Colonic mucosa (tissue), 4 donors: ENCODE data around the gene LYRM4. TPM values are rescaled to one million over a fixed set of nuclear protein-coding genes. Genes with fewer than 3 reads are reported as not detected.

Source experiments
- DNase-seq: peaks from one replicate; pipeline ENCODE4 v3.0.0-alpha.2; 2020
- H3K27ac ChIP-seq: fragments of 200-600 bp; one replicate; pipeline ENCODE4 v1.8.0; 2021
- H3K27me3 ChIP-seq: fragments of 200-600 bp; one replicate; pipeline ENCODE4 v1.8.0; 2021
- H3K36me3 ChIP-seq: fragments of 200-600 bp; one replicate; pipeline ENCODE4 v1.8.0; 2021
- H3K4me1 ChIP-seq: fragments of 200-600 bp; one replicate; pipeline ENCODE4 v1.8.0; 2021; ENCODE audit warnings: mild to moderate bottlenecking
- H3K4me3 ChIP-seq: fragments of 200-600 bp; one replicate; pipeline ENCODE4 v1.8.0; 2021
- H3K9ac ChIP-seq, 2 donors: one replicate each; pipeline ENCODE4 v1.7.0; 2013; ENCODE audit warnings: control low read depth in 2 of 2, low read depth in 2 of 2, low read length in 2 of 2
- H3K9me3 ChIP-seq: fragments of 200-600 bp; one replicate; pipeline ENCODE4 v1.8.0; 2021
- intact Hi-C: fragments of 100-400 bp; cut with DNase I; formaldehyde crosslinking; loops from one replicate; pipeline ENCODE4 v1.14.1; 2022
- total RNA-seq, 2 donors: library from RNA; stranded (reverse); fragmentation: NEBNext Ultra II Directional in 1 of 2; extraction: Animal tissue kit (Norgen Biotek cat#: 25700) in 1 of 2; gene quantifications; one replicate each; pipeline ENCODE4 v1.2.1, GENCODE V29; 2021
- TF ChIP-seq, protein P1 (sequence below): fragments of 200-600 bp; IDR thresholded peaks from one replicate; pipeline ENCODE4 v1.8.0; 2022; ENCODE audit warnings: antibody characterized with exemption, mild to moderate bottlenecking
- donor health status: healthy.
- donor health status: DM: no; HTN: no; CAD: no.
- donor health status: DM: no; HTN: no; CAD: no.

The LYRM4 gene
- total RNA-seq, 2 donors from 2014 or later: 14.0 to 17.4 TPM

- Histone ChIP-seq H3K4me3 (no peak overlapping the region), H3K27me3 (no peaks in the 10 kb centered on the region), H3K36me3 (no peaks in the 10 kb centered on the region), H3K4me1 (no peaks in the 10 kb centered on the region), H3K9me3 (no peaks in the 10 kb centered on the region), H3K27ac (no peak overlapping the region), H3K9ac (no peak overlapping the region)
- no peak for DNase-seq
- intact Hi-C loops: no loop called here
- TF ChIP-seq, protein P1, sequence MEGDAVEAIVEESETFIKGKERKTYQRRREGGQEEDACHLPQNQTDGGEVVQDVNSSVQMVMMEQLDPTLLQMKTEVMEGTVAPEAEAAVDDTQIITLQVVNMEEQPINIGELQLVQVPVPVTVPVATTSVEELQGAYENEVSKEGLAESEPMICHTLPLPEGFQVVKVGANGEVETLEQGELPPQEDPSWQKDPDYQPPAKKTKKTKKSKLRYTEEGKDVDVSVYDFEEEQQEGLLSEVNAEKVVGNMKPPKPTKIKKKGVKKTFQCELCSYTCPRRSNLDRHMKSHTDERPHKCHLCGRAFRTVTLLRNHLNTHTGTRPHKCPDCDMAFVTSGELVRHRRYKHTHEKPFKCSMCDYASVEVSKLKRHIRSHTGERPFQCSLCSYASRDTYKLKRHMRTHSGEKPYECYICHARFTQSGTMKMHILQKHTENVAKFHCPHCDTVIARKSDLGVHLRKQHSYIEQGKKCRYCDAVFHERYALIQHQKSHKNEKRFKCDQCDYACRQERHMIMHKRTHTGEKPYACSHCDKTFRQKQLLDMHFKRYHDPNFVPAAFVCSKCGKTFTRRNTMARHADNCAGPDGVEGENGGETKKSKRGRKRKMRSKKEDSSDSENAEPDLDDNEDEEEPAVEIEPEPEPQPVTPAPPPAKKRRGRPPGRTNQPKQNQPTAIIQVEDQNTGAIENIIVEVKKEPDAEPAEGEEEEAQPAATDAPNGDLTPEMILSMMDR: no peak
Measured at GRCh38 chr6:5206920-5207561, 53.7 kb downstream of the LYRM4 start.

GRCh38 chr6:5205877-5206850 is 54.6 kb downstream of the LYRM4 start:
- no peaks in the 10 kb centered on the region for H3K4me1 ChIP-seq
- no peaks in the 10 kb centered on the region for H3K27me3 ChIP-seq
- TF ChIP-seq, protein P1: no peak
- no peaks in the 10 kb centered on the region for H3K9me3 ChIP-seq
- peak; percentile 19 for DNase-seq
- H3K36me3 ChIP-seq: no peaks in the 10 kb centered on the region
- no peak overlapping the region for H3K4me3 ChIP-seq
- no peak overlapping the region for H3K9ac ChIP-seq
- intact Hi-C loops: no loop called here
- H3K27ac ChIP-seq: peak overlapping the region; percentile 29

- Histone ChIP-seq H3K9me3 (no peaks in the 10 kb centered on the region), H3K27me3 (no peaks in the 10 kb centered on the region), H3K4me1 (no peaks in the 10 kb centered on the region), H3K36me3 (no peaks in the 10 kb centered on the region), H3K27ac (no peak overlapping the region), H3K4me3 (no peak overlapping the region), H3K9ac (no peak overlapping the region)
- no peak for DNase-seq
- intact Hi-C loops: no loop called here
- TF ChIP-seq, protein P1: no peak
Measured at GRCh38 chr6:5205035-5205507, 55.7 kb downstream of the LYRM4 start.

DNA sequence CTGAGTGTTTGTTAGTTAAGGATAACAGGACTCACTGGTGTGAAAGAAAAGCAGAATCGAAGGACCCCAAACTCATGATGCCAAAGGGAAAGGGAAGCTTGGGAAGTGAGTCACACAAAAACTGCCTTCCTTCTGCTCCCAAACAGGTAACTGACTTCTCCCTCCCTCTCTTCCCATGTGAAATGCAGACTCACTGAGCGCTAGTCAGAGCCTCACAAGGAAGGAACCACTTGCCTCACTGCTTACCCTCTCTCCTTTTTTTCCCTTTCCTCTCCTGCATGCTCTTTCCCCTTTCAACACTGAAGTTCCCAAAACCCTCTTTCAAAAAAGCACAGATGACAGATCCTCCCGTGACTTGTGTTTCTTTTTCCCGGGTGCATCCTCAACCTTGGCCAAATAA is 56.4 kb downstream of the LYRM4 start:
- no peak for DNase-seq
- TF ChIP-seq, protein P1: no peak
- Histone ChIP-seq H3K9ac (no peak overlapping the region), H3K27ac (no peak overlapping the region), H3K36me3 (no peaks in the 10 kb centered on the region), H3K4me3 (no peak overlapping the region), H3K27me3 (no peaks in the 10 kb centered on the region), H3K9me3 (no peaks in the 10 kb centered on the region), H3K4me1 (no peaks in the 10 kb centered on the region)
- intact Hi-C loops: no loop called here

- Histone ChIP-seq H3K4me3 (no peak overlapping the region), H3K27me3 (no peaks in the 10 kb centered on the region), H3K9ac (no peak overlapping the region), H3K4me1 (no peaks in the 10 kb centered on the region), H3K27ac (no peak overlapping the region), H3K36me3 (no peaks in the 10 kb centered on the region), H3K9me3 (no peaks in the 10 kb centered on the region)
- no peak for DNase-seq
- TF ChIP-seq, protein P1: no peak
- intact Hi-C loops: no loop called here
Measured at GRCh38 chr6:5203546-5203945, 57.2 kb downstream of the LYRM4 start.
